ENCODE results near the gene NAPSA. TPM values are rescaled to one million over a fixed set of nuclear protein-coding genes. Genes with fewer than 3 reads are reported as not detected.

NAPSA gene
- total RNA-seq, 4 donors from 2014 or later = 0.17 to 3.7 (median 0.81) TPM

GRCh38 chr19:50384685-50385535, 19.5 kb upstream of the NAPSA start:
- no peak for DNase-seq (ENCODE audit: extremely low spot score)

DNA sequence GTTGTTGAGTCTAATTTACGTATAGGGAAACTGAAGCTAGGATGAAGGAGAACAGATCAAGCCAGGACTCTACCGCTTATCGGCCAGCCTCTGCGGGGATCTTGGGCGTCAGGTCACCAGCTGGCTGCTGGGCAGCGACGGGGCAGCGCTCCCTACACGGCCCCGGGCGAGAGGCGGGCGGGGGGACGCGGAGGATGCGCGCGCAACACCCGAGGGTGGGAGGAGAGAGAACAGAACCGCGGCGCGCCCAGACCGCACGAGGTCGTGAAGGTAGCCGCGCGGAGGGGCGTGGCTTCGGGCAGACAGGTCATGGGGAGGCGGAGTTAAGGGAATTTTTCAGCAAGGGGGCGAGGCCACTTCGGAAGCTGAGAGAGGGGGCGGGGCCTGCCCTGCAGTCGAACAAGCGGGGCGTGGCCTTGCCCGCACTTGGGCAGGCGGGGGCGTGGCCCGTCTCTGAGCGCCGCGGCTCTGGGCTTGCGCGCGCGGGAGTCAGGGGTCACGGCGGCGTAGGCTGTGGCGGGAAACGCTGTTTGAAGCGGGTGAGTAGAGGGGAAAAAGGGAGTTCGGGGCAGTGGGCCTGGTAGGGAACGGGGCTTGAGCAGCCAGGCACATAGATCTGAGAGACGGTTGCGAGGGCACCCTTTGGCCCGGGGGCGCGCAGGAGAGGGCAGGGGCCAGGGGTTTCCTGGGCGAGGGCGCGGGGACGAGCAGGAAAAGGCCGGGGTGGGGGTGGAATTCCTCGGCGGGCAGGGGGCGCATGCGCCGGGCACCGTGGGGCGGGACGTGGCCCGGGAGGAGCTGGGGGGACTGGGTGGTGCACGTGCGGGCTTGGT, 18.6 kb upstream of the NAPSA start, which contains the start of gene POLD1:
Gene POLD1 (plus strand): TSS at position 496 of the 833 bp plus-strand sequence. CDS start 14,505 bp downstream, outside the sequence.
- Histone ChIP-seq H3K9me3 (no peaks in the 10 kb centered on the region), H3K36me3 (peaks cover 27 to 54% (median 44%) of the 10 kb centered on the region in 4 donors), H3K4me3 (peak within 1 kb of the TSS; percentile 69 to 86 (median 74)), H3K27me3 (no peaks in the 10 kb centered on the region), H3K27ac (replicated peaks in 1 of 4) (peak within 1 kb of the TSS; percentile 88 to 93 (median 90)), H3K4me1 (peaks cover 20 to 31% (median 24%) of the 10 kb centered on the region in 4 donors)
- intact Hi-C loops (cut with DNase I) = no loop called here
- TF ChIP-seq CTCF (IDR thresholded peaks at IDR 0.05) (peak in 1 of 3 experiments; percentile 3), EP300 (IDR thresholded peaks at IDR 0.05) (no peak), POLR2AphosphoS5 (IDR thresholded peaks at IDR 0.05) (peak; percentile 86 to 87), POLR2A (IDR thresholded peaks at IDR 0.05; ENCODE audit: low read depth) (no peak)
- WGBS = under 1% methylated on average over 62 of the region's 78 CpGs
- DNase-seq (ENCODE audit: extremely low spot score) = peak; percentile 99

More at GRCh38 chr19:50384685-50385535, 19.5 kb upstream of the NAPSA start:
- H3K27ac ChIP-seq (replicated peaks in 1 of 4) = peak overlapping the region; percentile 88 to 93 (median 90)
- H3K27me3 ChIP-seq = no peaks in the 10 kb centered on the region
- TF ChIP-seq POLR2AphosphoS5 (IDR thresholded peaks at IDR 0.05) (no peak), POLR2A (IDR thresholded peaks at IDR 0.05; ENCODE audit: low read depth) (no peak), EP300 (IDR thresholded peaks at IDR 0.05) (no peak), CTCF (IDR thresholded peaks at IDR 0.05) (no peak)
- WGBS = 19% methylated on average over 26 of the region's 26 CpGs
- H3K4me3 ChIP-seq = peak overlapping the region; percentile 69 to 86 (median 74)
- H3K36me3 ChIP-seq = peaks cover 19 to 46% (median 36%) of the 10 kb centered on the region in 4 donors
- intact Hi-C loops (cut with DNase I) = no loop called here
- H3K4me1 ChIP-seq = peaks cover 20 to 31% (median 21%) of the 10 kb centered on the region in 4 donors
- no peaks in the 10 kb centered on the region for H3K9me3 ChIP-seq

DNA sequence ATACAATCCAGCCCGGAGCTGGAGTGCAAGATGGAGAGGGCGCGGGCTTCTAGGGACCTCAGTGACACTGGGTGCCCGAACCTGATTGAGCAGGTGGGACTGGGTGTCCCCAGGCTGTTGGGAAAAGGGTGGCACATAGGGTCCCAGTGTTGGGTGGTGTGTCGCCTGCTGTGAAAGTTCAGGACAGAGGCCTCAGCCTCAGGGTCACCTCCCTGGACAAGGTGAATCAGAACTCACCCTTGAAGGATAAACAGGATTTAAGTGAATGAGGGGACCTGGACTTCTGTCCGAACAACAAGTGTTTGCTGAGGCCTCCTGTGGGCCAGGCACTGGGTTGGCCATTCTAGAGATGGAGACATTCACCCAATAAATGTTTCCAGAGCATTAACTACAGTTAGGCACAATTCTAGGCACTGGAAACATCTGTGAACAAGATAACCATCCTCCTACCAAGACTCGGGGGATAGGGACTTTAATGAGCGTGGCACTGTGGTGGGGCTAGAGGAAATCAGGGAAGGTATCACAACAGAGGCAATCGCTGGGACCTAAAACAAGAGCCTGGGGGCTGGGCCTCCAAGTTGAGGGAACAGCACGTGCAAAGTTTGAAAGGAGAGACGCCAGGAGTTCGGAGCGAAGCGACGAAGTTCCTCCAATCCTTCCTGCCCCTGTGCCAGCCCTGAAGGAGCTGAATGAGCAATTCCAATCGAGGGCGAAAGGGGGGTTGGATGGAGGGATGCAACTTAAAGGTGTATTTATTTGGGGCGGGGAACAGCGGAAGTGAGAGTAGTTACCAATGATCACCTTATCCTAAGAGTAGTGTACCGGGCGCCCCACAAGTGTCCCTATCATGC, 17.8 kb upstream of the NAPSA start:
- Histone ChIP-seq H3K9me3 (no peaks in the 10 kb centered on the region), H3K4me3 (peak overlapping the region; percentile 69 to 86 (median 74)), H3K4me1 (peaks cover 20 to 31% (median 24%) of the 10 kb centered on the region in 4 donors), H3K27ac (replicated peaks in 1 of 4) (peak overlapping the region; percentile 88 to 93 (median 90)), H3K36me3 (peaks cover 36 to 63% (median 53%) of the 10 kb centered on the region in 4 donors), H3K27me3 (no peaks in the 10 kb centered on the region)
- intact Hi-C loops (cut with DNase I) = no loop called here
- DNase-seq (ENCODE audit: extremely low spot score) = no peak
- TF ChIP-seq POLR2AphosphoS5 (IDR thresholded peaks at IDR 0.05) = no peak
- no peak for TF ChIP-seq POLR2A (IDR thresholded peaks at IDR 0.05; ENCODE audit: low read depth)
- TF ChIP-seq CTCF (IDR thresholded peaks at IDR 0.05) = no peak
- TF ChIP-seq EP300 (IDR thresholded peaks at IDR 0.05) = no peak
- 43% methylated on average over 20 of the region's 21 CpGs for WGBS

Data from esophagus muscularis mucosa (tissue), 4 donors.